Fibroblast of skin of abdomen (primary cell): ENCODE results near the gene USP17L5. TPM values are rescaled to one million over a fixed set of nuclear protein-coding genes. Genes with fewer than 3 reads are reported as not detected.
"Not testable (repeated sequence)": the region's sequence is repeated elsewhere in the genome, so short reads cannot be mapped to it uniquely, and the experiment has no call there.

Experiments
- DNase-seq: peaks from one replicate; pipeline ENCODE4 v3.0.0-alpha.2; 2013
- polyA plus RNA-seq, 2 experiments: library from polyadenylated mRNA; unstranded; fragments of 120-200 nt; gene quantifications; one replicate each; pipeline ENCODE4 v1.2.1, GENCODE V29; 2013; ENCODE audit not compliant: insufficient read length in 2 of 2

Gene USP17L5, protein sequence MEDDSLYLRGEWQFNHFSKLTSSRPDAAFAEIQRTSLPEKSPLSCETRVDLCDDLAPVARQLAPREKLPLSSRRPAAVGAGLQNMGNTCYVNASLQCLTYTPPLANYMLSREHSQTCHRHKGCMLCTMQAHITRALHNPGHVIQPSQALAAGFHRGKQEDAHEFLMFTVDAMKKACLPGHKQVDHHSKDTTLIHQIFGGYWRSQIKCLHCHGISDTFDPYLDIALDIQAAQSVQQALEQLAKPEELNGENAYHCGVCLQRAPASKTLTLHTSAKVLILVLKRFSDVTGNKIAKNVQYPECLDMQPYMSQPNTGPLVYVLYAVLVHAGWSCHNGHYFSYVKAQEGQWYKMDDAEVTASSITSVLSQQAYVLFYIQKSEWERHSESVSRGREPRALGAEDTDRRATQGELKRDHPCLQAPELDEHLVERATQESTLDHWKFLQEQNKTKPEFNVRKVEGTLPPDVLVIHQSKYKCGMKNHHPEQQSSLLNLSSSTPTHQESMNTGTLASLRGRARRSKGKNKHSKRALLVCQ
- not detected for polyA plus RNA-seq (2013, experiment 1 of 2; ENCODE audit: insufficient read length)
- polyA plus RNA-seq (2013, experiment 2 of 2; ENCODE audit: insufficient read length): not detected

DNA sequence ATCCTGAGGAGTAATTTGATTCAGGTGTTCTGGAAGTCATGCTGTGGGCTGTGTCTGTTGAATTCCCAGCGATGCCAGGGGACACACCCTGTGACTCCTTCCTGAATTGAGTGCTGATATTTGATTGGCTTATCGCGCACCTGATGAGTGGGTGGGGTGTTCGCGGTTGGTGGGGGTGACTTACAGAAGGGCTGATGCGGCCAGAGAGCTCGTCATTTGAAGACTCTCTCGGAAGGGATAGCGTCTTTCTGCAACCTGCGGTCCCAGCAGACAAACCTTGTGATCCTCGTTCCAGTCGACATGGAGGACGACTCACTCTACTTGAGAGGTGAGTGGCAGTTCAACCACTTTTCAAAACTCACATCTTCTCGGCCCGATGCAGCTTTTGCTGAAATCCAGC lies at the start of gene USP17L5:
USP17L5 (plus strand) TSS at position 301 of the 400 bp plus-strand sequence; CDS start at position 301, 0 bp downstream.
- not testable (repeated sequence) for DNase-seq

DNA sequence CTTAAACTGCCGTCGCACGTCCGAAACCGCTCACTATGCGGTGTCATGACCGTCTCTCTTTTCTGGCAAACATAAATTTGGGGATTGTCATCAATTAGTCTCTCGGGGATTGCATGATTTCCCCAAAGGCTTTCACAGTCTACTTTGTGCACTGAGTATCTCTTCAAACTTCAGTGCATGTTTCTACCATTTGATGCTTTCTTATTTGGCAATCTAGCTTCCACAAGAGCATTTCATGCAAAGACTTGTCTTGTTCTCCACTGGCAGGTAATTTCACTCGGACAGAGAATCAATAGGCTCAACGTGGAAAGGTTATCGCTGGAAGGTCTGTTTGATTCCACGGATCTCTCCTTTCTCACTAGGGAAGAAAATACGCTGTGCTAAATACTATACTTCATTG lies 15.0 kb upstream of the USP17L5 start:
- not testable (repeated sequence) for DNase-seq

DNA sequence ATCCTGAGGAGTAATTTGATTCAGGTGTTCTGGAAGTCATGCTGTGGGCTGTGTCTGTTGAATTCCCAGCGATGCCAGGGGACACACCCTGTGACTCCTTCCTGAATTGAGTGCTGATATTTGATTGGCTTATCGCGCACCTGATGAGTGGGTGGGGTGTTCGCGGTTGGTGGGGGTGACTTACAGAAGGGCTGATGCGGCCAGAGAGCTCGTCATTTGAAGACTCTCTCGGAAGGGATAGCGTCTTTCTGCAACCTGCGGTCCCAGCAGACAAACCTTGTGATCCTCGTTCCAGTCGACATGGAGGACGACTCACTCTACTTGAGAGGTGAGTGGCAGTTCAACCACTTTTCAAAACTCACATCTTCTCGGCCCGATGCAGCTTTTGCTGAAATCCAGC lies 14.3 kb upstream of the USP17L5 start, which contains the start of gene USP17L24:
USP17L24 (plus strand) TSS at position 301 of the 400 bp plus-strand sequence; CDS start at position 301, 0 bp downstream.
- DNase-seq: not testable (repeated sequence)

DNA sequence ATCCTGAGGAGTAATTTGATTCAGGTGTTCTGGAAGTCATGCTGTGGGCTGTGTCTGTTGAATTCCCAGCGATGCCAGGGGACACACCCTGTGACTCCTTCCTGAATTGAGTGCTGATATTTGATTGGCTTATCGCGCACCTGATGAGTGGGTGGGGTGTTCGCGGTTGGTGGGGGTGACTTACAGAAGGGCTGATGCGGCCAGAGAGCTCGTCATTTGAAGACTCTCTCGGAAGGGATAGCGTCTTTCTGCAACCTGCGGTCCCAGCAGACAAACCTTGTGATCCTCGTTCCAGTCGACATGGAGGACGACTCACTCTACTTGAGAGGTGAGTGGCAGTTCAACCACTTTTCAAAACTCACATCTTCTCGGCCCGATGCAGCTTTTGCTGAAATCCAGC lies 9.6 kb upstream of the USP17L5 start, which contains the start of gene USP17L25:
USP17L25 (plus strand) TSS at position 301 of the 400 bp plus-strand sequence; CDS start at position 301, 0 bp downstream.
- not testable (repeated sequence) for DNase-seq

DNA sequence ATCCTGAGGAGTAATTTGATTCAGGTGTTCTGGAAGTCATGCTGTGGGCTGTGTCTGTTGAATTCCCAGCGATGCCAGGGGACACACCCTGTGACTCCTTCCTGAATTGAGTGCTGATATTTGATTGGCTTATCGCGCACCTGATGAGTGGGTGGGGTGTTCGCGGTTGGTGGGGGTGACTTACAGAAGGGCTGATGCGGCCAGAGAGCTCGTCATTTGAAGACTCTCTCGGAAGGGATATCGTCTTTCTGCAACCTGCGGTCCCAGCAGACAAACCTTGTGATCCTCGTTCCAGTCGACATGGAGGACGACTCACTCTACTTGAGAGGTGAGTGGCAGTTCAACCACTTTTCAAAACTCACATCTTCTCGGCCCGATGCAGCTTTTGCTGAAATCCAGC lies 4.8 kb upstream of the USP17L5 start, which contains the start of gene USP17L26:
USP17L26 (plus strand) TSS at position 301 of the 400 bp plus-strand sequence; CDS start at position 301, 0 bp downstream.
- DNase-seq: not testable (repeated sequence)

DNA sequence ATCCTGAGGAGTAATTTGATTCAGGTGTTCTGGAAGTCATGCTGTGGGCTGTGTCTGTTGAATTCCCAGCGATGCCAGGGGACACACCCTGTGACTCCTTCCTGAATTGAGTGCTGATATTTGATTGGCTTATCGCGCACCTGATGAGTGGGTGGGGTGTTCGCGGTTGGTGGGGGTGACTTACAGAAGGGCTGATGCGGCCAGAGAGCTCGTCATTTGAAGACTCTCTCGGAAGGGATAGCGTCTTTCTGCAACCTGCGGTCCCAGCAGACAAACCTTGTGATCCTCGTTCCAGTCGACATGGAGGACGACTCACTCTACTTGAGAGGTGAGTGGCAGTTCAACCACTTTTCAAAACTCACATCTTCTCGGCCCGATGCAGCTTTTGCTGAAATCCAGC lies 4.6 kb downstream of the USP17L5 start, which contains the start of gene USP17L27:
USP17L27 (plus strand) TSS at position 301 of the 400 bp plus-strand sequence; CDS start at position 301, 0 bp downstream.
- DNase-seq: not testable (repeated sequence)

DNA sequence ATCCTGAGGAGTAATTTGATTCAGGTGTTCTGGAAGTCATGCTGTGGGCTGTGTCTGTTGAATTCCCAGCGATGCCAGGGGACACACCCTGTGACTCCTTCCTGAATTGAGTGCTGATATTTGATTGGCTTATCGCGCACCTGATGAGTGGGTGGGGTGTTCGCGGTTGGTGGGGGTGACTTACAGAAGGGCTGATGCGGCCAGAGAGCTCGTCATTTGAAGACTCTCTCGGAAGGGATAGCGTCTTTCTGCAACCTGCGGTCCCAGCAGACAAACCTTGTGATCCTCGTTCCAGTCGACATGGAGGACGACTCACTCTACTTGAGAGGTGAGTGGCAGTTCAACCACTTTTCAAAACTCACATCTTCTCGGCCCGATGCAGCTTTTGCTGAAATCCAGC lies 9.4 kb downstream of the USP17L5 start, which contains the start of gene USP17L28:
USP17L28 (plus strand) TSS at position 301 of the 400 bp plus-strand sequence; CDS start at position 301, 0 bp downstream.
- not testable (repeated sequence) for DNase-seq

DNA sequence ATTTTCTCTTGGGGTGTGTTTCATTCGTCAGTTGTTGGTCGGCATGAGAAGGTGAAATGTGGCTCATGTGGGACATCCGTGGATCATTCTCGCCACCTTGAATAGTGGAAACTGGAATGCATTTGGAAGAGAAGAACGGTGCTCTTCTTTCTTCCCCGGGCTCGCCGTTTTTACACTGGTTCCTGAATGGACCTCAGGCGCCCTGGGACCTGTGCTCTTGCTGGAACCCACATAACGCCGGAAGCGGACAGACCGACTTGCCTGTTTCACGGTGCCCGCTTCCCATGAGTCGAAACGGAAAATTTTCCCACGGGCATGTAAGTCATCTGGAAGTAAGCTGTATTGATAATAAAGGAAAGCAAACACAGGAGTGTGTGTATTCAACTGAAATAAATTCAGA lies 11.7 kb downstream of the USP17L5 start:
- DNase-seq: not testable (repeated sequence)

DNA sequence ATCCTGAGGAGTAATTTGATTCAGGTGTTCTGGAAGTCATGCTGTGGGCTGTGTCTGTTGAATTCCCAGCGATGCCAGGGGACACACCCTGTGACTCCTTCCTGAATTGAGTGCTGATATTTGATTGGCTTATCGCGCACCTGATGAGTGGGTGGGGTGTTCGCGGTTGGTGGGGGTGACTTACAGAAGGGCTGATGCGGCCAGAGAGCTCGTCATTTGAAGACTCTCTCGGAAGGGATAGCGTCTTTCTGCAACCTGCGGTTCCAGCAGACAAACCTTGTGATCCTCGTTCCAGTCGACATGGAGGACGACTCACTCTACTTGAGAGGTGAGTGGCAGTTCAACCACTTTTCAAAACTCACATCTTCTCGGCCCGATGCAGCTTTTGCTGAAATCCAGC lies 14.1 kb downstream of the USP17L5 start, which contains the start of gene USP17L29:
USP17L29 (plus strand) TSS at position 301 of the 400 bp plus-strand sequence; CDS start at position 301, 0 bp downstream.
- DNase-seq: not testable (repeated sequence)

DNA sequence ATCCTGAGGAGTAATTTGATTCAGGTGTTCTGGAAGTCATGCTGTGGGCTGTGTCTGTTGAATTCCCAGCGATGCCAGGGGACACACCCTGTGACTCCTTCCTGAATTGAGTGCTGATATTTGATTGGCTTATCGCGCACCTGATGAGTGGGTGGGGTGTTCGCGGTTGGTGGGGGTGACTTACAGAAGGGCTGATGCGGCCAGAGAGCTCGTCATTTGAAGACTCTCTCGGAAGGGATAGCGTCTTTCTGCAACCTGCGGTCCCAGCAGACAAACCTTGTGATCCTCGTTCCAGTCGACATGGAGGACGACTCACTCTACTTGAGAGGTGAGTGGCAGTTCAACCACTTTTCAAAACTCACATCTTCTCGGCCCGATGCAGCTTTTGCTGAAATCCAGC lies 23.6 kb downstream of the USP17L5 start, which contains the start of gene USP17L30:
USP17L30 (plus strand) TSS at position 301 of the 400 bp plus-strand sequence; CDS start at position 301, 0 bp downstream.
- DNase-seq: not testable (repeated sequence)

DNA sequence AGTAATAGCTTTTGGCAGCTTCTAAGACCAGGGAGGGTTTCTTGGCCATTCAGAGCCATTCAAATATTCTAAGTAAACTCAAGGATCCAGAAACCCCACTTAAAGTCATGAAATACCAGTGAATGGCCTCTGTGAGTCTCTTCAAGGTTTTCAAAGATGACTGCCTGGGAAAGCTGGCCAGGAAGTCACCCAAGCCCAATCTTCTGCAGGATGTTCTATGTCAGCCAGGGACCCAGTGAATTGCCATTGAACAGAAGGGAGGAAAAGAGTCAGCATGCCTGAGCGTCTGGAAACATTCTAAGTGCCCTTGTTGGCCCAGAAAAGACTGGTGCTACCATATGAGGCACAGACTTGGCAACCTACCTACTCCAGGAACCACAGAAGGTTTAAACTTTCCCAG lies 40.7 kb downstream of the USP17L5 start:
- not testable (repeated sequence) for DNase-seq

DNA sequence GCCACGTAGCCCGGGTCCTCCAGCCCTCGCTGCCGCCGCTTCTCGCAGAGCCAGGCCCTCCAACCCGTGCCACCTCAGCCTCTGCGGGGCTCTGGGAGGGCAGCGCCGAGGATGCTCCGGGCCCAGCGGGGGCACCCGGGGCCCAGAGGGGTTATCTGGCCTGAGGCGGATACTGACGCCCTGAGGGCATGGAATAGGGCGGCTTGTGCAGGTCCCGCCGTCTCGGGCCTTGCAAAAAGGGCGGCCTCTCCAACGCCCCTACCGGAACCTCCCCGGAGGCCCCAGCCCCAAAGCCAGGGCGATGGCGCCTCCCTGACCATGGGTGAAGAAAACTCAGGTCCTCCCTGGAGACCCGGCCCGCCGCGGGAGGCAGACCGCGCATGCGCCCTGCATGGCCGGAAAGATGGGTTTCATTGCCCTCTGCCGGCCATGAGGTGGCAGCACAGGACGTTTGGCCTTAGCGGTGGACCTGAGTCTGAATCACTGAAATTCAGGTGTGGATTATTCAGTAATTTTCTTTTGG lies 41.9 kb downstream of the USP17L5 start:
- not testable (repeated sequence) for DNase-seq

DNA sequence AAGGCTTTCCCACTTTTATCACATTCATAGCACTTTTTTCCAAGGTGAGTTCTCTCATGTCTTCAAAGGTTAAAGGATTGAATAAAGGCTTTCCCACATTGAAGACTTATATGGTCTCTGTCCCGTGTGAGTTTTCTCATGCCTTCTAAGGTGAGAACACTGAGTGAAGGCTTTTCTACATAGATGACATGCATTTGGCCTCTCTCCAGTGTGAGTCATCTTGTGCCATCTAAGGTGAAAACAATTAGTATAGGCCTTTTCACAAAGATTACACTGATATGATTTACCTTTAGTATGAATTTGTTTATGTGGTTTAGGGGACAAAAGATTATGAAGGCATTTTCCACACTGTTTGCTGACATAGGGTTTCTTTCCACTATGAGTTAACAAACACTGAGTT lies 44.9 kb downstream of the USP17L5 start:
- DNase-seq: no peak

DNA sequence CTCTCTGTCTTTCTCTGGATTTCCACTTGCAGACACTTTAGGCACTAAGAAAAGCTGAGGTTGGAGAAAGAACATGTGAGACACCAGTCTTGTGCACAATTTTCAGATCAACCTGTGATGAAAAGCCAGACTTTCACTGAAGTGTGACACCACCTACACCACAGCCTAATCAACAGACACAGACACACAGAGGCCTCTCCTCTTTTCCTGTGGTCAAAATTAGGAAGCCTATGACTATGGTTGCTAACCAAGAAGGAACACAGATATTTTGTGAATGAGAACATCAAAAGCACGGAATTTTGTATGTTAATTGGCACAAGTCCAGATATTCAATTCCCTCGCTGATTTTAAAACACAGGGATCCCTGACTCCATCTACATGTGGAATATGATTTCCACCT lies 49.8 kb downstream of the USP17L5 start:
- DNase-seq: not testable (repeated sequence)
